Immature natural killer cell (primary cell): ENCODE data around the gene STIM1. TPM values are rescaled to one million over a fixed set of nuclear protein-coding genes. Genes with fewer than 3 reads are reported as not detected.
A peak's percentile ranks its signal among the peaks of the same experiment; 100 is the strongest.

Experiments
- DNase-seq, 3 donors: peaks; one replicate each; pipeline ENCODE4 v3.0.0; 2022; ENCODE audit warnings: mixed read lengths in 1 of 3
- H3K27ac Mint-ChIP-seq, 6 donors: one replicate each; pipeline ENCODE4 v1.8.0; 2020; ENCODE audit warnings: mixed read lengths in 6 of 6, mild to moderate bottlenecking in 5 of 6, inconsistent platforms in 4 of 6, moderate library complexity in 3 of 6
- H3K27me3 Mint-ChIP-seq, 3 donors: one replicate each; pipeline ENCODE4 v1.8.0; 2020 to 2021; ENCODE audit warnings: low read depth in 3 of 3, mild to moderate bottlenecking in 3 of 3, mixed read lengths in 3 of 3, moderate library complexity in 3 of 3, inconsistent platforms in 1 of 3
- H3K36me3 Mint-ChIP-seq, 3 donors: one replicate each; pipeline ENCODE4 v1.8.0; 2020; ENCODE audit warnings: mixed read lengths in 3 of 3, inconsistent platforms in 2 of 3, mild to moderate bottlenecking in 2 of 3
- H3K4me1 Mint-ChIP-seq, 2 donors: one replicate each; pipeline ENCODE4 v1.8.0; 2020; ENCODE audit warnings: inconsistent platforms in 2 of 2, mild to moderate bottlenecking in 2 of 2, mixed read lengths in 2 of 2, moderate library complexity in 1 of 2
- H3K4me3 Mint-ChIP-seq, 5 donors: one replicate each; pipeline ENCODE4 v1.8.0; 2020; ENCODE audit warnings: mild to moderate bottlenecking in 5 of 5, mixed read lengths in 5 of 5, inconsistent platforms in 3 of 5, moderate library complexity in 3 of 5
- H3K9me3 Mint-ChIP-seq, 6 donors: one replicate each; pipeline ENCODE4 v1.8.0; 2020; ENCODE audit warnings: mild to moderate bottlenecking in 6 of 6, mixed read lengths in 6 of 6, inconsistent platforms in 4 of 6, moderate library complexity in 3 of 6
- polyA plus RNA-seq, 3 donors: library from polyadenylated mRNA; unstranded; fragments of 300-500 nt; fragmentation: Illumina TruSeq; gene quantifications; one replicate each; pipeline ENCODE4 v1.2.3, GENCODE V29; 2021

The STIM1 gene
- polyA plus RNA-seq, 3 donors from 2014 or later = 28.7 to 53.1 (median 45.5) TPM

DNA sequence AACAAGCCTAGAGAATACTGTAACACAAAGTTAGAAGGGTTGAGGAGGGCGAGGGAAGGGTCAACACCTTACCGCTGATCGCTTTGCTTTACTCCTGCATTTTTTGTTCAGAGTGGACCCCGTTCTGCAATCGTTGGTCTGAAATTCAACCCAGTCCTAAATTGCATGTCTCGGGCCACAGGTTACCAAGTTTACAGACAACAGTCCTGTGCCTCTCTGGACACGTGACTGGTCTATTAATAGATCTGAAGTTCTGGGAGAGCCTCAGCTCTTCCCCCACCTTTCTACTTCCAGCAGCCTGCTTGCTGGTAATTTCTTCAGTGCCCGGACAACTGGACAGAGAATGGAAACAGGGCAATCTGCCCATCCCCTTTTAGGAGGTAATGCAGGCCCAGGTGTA is 74.2 kb downstream of the STIM1 start:
- Mint-ChIP-seq H3K27ac (peak overlapping the region in 2 of 6 donors; percentile 39 to 59), H3K9me3 (no peaks in the 10 kb centered on the region), H3K4me3 (no peak overlapping the region), H3K27me3 (peaks cover 0 to 2% (median 0%) of the 10 kb centered on the region in 3 donors), H3K4me1 (peaks cover 61 to 79% of the 10 kb centered on the region in 2 donors), H3K36me3 (peaks cover 0 to 6% (median 0%) of the 10 kb centered on the region in 3 donors)
- no peak for DNase-seq

DNA sequence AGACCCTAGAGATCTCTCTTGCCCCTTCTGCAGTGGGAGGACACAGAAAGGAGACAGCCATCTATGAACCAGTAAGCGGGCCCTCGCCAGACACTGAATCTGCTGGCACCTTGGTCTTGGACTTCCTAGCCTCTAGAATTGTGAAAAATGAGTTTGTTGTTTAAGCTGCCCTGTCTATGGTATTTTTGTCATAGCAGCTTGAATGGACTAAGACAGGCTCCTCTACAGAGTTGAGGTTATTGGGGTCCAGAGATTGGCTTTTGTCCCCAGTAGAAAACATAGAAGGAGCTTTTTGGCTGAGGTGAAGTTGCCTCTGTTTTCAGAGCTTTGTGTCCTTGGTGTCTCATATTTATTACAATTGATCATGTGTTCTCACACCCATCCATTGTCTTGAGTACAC is 77.2 kb downstream of the STIM1 start:
- H3K4me1 Mint-ChIP-seq = peaks cover 77 to 92% of the 10 kb centered on the region in 2 donors
- peaks cover 0 to 2% (median 0%) of the 10 kb centered on the region in 3 donors for H3K27me3 Mint-ChIP-seq
- H3K36me3 Mint-ChIP-seq = peaks cover 0 to 6% (median 0%) of the 10 kb centered on the region in 3 donors
- H3K27ac Mint-ChIP-seq = peak overlapping the region in 4 of 6 donors; percentile 41 to 84 (median 60)
- H3K9me3 Mint-ChIP-seq = no peaks in the 10 kb centered on the region
- no peak for DNase-seq
- no peak overlapping the region for H3K4me3 Mint-ChIP-seq

DNA sequence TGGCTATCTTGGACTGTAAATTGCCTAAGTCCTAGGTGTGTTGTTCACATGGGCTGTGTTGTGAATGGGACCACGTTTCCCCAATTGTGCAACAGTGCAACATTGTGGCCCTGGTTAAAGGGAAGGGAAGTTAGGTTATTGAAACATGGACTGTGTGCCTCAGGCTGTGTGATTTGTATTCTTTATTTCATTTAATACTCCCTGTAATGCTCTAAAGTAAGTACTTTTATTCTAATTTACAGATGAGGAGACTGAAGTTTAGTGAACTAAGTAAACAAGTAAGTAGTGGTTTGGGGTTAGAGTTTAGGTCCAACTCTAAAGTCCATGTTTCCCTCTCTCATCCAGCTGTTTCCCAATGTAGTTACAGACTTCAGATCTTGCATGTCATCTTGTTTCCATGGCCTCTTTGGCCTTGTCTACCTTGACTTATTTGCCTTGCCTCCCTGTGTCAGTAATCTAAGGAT is 77.7 kb downstream of the STIM1 start:
- Mint-ChIP-seq H3K36me3 (peaks cover 0 to 6% (median 0%) of the 10 kb centered on the region in 3 donors), H3K27ac (peak overlapping the region; percentile 41 to 89 (median 70)), H3K4me1 (peaks cover 76 to 89% of the 10 kb centered on the region in 2 donors), H3K4me3 (no peak overlapping the region), H3K9me3 (no peaks in the 10 kb centered on the region), H3K27me3 (peaks cover 0 to 2% (median 0%) of the 10 kb centered on the region in 3 donors)
- DNase-seq = no peak

DNA sequence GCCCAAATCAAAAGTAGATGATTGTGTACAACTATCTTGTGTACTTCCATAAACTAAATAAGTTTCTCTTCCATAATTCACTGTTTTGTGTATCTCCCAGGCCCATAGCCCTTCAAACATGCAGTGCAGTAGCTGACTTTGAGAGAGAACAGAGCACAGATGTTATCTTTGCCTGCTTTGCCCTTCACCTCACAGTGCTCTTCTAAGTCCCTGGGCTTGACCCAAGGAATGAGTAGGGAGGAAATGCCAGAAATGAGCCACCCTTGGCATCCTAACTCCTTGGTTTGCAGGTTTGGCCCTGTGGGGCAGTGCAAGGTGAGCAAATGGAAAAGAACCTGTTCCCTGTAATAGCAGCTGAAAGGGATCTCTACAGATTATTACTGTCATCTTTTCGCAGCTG is 79.2 kb downstream of the STIM1 start:
- Mint-ChIP-seq H3K4me1 (peaks cover 82 to 84% of the 10 kb centered on the region in 2 donors), H3K27ac (peak overlapping the region; percentile 41 to 89 (median 63)), H3K27me3 (peaks cover 0 to 2% (median 0%) of the 10 kb centered on the region in 3 donors), H3K36me3 (peaks cover 0 to 5% (median 0%) of the 10 kb centered on the region in 3 donors), H3K9me3 (no peaks in the 10 kb centered on the region), H3K4me3 (peak overlapping the region in 1 of 5 donors; percentile 15)
- no peak for DNase-seq

DNA sequence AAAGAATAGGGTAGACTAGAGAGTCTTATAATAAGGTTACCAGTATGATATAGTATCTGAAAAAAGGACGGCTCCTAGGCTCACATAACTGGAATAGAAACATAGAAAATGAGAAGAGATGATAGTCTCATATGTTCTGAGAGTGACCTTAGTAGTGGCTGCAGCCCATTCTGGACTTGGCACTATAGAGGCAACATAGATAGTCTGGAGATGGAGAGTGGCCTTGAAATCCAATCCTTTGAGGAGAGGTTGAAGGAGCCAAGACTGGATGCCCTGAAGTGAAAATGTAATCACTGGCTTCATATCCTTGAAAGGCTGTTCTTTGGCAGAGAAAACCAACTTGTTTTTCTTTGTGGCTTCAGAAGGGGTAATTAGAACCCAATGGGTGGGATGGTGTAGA is 81.1 kb downstream of the STIM1 start:
- Mint-ChIP-seq H3K36me3 (no peaks in the 10 kb centered on the region), H3K27ac (peak overlapping the region in 5 of 6 donors; percentile 58 to 69 (median 65)), H3K4me3 (no peak overlapping the region), H3K4me1 (peaks cover 84 to 89% of the 10 kb centered on the region in 2 donors), H3K27me3 (peaks cover 0 to 2% (median 0%) of the 10 kb centered on the region in 3 donors), H3K9me3 (no peaks in the 10 kb centered on the region)
- DNase-seq = no peak

DNA sequence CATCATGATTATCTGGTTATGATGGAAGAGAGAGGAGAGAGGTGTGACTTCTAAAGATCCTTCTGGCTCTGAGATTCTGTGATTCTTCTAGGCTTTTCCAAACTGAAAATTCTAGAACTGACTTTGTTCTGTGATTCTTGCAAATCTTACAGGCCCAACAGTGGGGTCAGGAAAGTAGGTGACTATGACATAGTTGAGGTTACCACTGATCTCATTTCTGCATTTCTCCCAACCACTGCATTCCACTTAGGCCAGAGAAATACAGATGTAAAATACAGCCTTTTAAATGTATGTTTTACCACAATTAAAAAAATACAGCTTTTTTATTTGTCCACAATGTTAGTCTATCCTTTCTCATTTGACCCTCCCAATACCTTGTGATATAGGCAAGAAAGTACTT is 83.7 kb downstream of the STIM1 start:
- peak in 1 of 3 donors; percentile 17 for DNase-seq
- peak overlapping the region in 2 of 5 donors; percentile 24 to 35 for H3K4me3 Mint-ChIP-seq

GRCh38 chr11:3939651-3940190 is 84.3 kb downstream of the STIM1 start:
- DNase-seq = no peak
- peak overlapping the region in 1 of 5 donors; percentile 35 for H3K4me3 Mint-ChIP-seq
- peak overlapping the region; percentile 4 to 84 (median 60) for H3K27ac Mint-ChIP-seq
- peaks cover 91 to 92% of the 10 kb centered on the region in 2 donors for H3K4me1 Mint-ChIP-seq
- H3K9me3 Mint-ChIP-seq = no peaks in the 10 kb centered on the region
- peaks cover 0 to 4% (median 0%) of the 10 kb centered on the region in 3 donors for H3K27me3 Mint-ChIP-seq
- peaks cover 0 to 4% (median 0%) of the 10 kb centered on the region in 3 donors for H3K36me3 Mint-ChIP-seq

More for the DNA sequence above, 83.7 kb downstream of the STIM1 start:
- Mint-ChIP-seq H3K36me3 (peaks cover 0 to 2% (median 0%) of the 10 kb centered on the region in 3 donors), H3K27ac (peak overlapping the region; percentile 2 to 86 (median 74)), H3K9me3 (no peaks in the 10 kb centered on the region), H3K27me3 (peaks cover 0 to 3% (median 0%) of the 10 kb centered on the region in 3 donors), H3K4me1 (peaks cover 91 to 92% of the 10 kb centered on the region in 2 donors)

DNA sequence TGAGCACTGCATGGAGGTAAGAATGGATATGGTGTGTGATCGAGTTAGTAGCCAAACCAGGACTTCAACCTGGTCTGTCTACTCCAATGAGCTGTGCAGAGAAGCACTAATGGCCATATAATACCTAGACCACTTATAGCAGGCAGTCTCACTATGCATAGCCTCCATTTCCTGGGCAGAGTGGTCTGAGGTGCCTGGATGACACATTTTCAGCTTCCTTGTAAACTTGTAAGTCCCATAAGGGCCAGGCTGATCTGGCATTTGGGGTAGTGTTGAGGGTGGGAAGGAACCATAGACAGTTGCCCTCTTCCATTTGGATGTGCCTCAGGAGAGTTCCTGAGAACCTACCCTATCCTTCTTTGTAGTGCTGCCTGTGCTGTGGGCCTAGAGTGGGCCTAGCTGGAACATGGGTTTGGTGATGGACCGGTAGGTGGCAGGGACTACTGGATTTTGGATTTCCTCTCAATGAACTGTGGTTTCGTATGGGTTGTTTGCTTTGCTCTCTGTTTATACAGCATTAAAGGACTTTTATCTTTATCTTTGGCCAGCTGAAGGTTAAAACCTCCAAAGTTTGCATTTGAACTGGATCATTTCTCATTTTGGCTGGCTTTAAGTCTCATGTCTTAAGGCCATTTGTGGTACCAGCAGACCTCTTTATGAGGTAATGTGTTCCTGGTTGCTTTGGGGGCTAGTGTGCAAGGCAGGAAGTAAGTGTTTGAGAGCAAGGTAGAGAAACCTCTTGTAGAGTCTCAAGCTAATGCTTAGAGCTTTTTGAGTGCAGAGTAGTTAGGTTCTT is 86.9 kb downstream of the STIM1 start:
- Mint-ChIP-seq H3K36me3 (peaks cover 0 to 11% (median 0%) of the 10 kb centered on the region in 3 donors), H3K9me3 (no peaks in the 10 kb centered on the region)

GRCh38 chr11:3942956-3943497 is 87.6 kb downstream of the STIM1 start:
- Mint-ChIP-seq H3K4me3 (peak overlapping the region; percentile 51 to 82 (median 77)), H3K9me3 (no peaks in the 10 kb centered on the region), H3K27ac (peak overlapping the region; percentile 89 to 98 (median 93)), H3K4me1 (peaks cover 93% of the 10 kb centered on the region in 2 donors), H3K36me3 (peaks cover 0 to 11% (median 0%) of the 10 kb centered on the region in 3 donors), H3K27me3 (peaks cover 0 to 8% (median 2%) of the 10 kb centered on the region in 3 donors)
- DNase-seq = no peak

More for the DNA sequence above, 86.9 kb downstream of the STIM1 start:
- Mint-ChIP-seq H3K27me3 (peaks cover 0 to 8% (median 0%) of the 10 kb centered on the region in 3 donors), H3K4me3 (peak overlapping the region; percentile 51 to 82 (median 77)), H3K27ac (peak overlapping the region; percentile 89 to 98 (median 93)), H3K4me1 (peaks cover 91% of the 10 kb centered on the region in 2 donors)
- peak; percentile 39 to 51 (median 43) for DNase-seq

GRCh38 chr11:3944198-3944597 is 88.7 kb downstream of the STIM1 start:
- DNase-seq = no peak
- peak overlapping the region; percentile 89 to 98 (median 93) for H3K27ac Mint-ChIP-seq
- peaks cover 0 to 10% (median 2%) of the 10 kb centered on the region in 3 donors for H3K27me3 Mint-ChIP-seq
- H3K36me3 Mint-ChIP-seq = peaks cover 0 to 11% (median 2%) of the 10 kb centered on the region in 3 donors
- H3K4me1 Mint-ChIP-seq = peaks cover 93 to 100% of the 10 kb centered on the region in 2 donors
- H3K9me3 Mint-ChIP-seq = no peaks in the 10 kb centered on the region
- H3K4me3 Mint-ChIP-seq = peak overlapping the region; percentile 51 to 82 (median 77)

DNA sequence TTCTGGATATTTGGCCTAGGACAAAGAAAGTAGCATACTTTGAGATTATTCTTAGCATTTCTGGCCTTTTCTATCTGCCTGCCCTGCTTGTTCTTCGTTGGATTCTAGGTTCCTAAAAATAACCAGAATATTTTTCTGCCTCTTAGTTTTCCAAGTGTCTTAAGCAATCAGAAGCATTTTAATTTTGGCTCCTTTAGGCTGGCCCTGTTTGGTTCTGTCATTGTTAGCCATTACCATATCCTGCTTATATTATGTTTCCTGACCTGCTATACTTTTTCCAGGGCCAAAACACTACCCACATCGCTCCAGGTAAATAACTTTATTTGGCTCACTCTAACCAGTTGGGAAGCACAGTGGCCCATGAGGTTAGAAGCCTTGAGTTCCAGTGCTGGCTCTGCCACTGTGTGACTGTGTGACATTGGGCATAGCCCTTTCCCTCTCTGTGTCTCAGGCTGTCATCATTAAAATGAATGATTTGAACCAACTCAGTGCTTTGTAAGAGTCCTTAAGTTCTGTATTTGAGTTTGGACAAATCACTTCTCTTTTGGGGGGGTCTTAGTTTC is 91.1 kb downstream of the STIM1 start:
- Mint-ChIP-seq H3K9me3 (no peaks in the 10 kb centered on the region), H3K36me3 (peaks cover 0 to 11% (median 4%) of the 10 kb centered on the region in 3 donors), H3K27ac (peak overlapping the region; percentile 92 to 98 (median 96)), H3K4me1 (peaks cover 96 to 100% of the 10 kb centered on the region in 2 donors), H3K4me3 (peak overlapping the region; percentile 61 to 88 (median 77)), H3K27me3 (peaks cover 0 to 10% (median 2%) of the 10 kb centered on the region in 3 donors)
- no peak for DNase-seq

DNA sequence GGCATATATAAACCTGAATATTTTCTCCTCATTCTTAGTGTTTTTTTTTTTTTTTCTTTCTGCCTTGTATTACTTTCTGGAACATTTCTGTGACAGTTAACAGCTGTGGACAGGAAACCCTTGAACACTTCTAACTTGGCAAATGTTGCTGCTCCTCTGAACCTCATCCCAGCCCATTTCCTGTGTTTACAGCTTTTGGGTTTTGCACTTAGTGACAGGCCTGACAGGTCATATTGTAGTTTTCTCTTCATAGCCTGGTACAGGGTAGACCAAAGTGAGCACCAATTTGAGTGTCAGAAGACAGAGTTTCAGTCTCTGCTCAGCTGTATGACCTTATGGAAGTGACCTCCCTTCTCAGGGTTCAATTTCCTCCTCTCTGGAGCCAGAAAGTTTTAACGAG is 91.6 kb downstream of the STIM1 start:
- peak overlapping the region; percentile 61 to 88 (median 77) for H3K4me3 Mint-ChIP-seq
- H3K27ac Mint-ChIP-seq = peak overlapping the region; percentile 92 to 98 (median 96)
- no peaks in the 10 kb centered on the region for H3K9me3 Mint-ChIP-seq
- peaks cover 0 to 10% (median 2%) of the 10 kb centered on the region in 3 donors for H3K27me3 Mint-ChIP-seq
- peaks cover 96 to 100% of the 10 kb centered on the region in 2 donors for H3K4me1 Mint-ChIP-seq
- peaks cover 0 to 11% (median 4%) of the 10 kb centered on the region in 3 donors for H3K36me3 Mint-ChIP-seq
- peak; percentile 79 to 85 (median 83) for DNase-seq

- Mint-ChIP-seq H3K4me1 (peaks cover 95 to 100% of the 10 kb centered on the region in 2 donors), H3K27me3 (peaks cover 0 to 8% (median 2%) of the 10 kb centered on the region in 3 donors), H3K27ac (peak overlapping the region; percentile 89 to 98 (median 94)), H3K4me3 (peak overlapping the region; percentile 58 to 76 (median 71)), H3K36me3 (peaks cover 4 to 10% (median 6%) of the 10 kb centered on the region in 3 donors), H3K9me3 (no peaks in the 10 kb centered on the region)
- DNase-seq = peak; percentile 56 to 61 (median 58)
Observed at GRCh38 chr11:3949125-3949524, 93.7 kb downstream of the STIM1 start.
